ENCODE results near the gene KDM4E. TPM values are rescaled to one million over a fixed set of nuclear protein-coding genes. Genes with fewer than 3 reads are reported as not detected.
A peak's percentile ranks its signal among the peaks of the same experiment; 100 is the strongest.
"Not testable (repeated sequence)": the region's sequence is repeated elsewhere in the genome, so short reads cannot be mapped to it uniquely, and the experiment has no call there.

The KDM4E gene
- total and polyA plus RNA-seq, 7 experiments from 2014 or later: not detected

GRCh38 chr11:95028357-95028756, 3.3 kb downstream of the KDM4E start:
- H3K4me1 Mint-ChIP-seq: no peaks in the 10 kb centered on the region
- Histone ChIP-seq H3K27ac (ENCODE audit: low read depth, low read length) (no peak overlapping the region), H3K36me3 (ENCODE audit: control insufficient read depth in 2 of 3, insufficient read depth in 3 of 3, low read length in 3 of 3) (no peaks in the 10 kb centered on the region), H3K4me3 (ENCODE audit: low read length) (no peak overlapping the region), H3K9me3 (ENCODE audit: control insufficient read depth in 2 of 3, low read length in 3 of 3) (no peaks in the 10 kb centered on the region), H3K4me1 (ENCODE audit: control insufficient read depth in 2 of 2, insufficient read depth in 2 of 2, low read length in 2 of 2) (no peaks in the 10 kb centered on the region), H3K27me3 (ENCODE audit: control insufficient read depth in 2 of 2, insufficient read depth in 2 of 2, low read length in 2 of 2) (no peaks in the 10 kb centered on the region)
- H3K27me3 Mint-ChIP-seq: peaks cover 0 to 3% (median 2%) of the 10 kb centered on the region in 5 donors
- no peak overlapping the region for H3K4me3 Mint-ChIP-seq
- no peaks in the 10 kb centered on the region for H3K36me3 Mint-ChIP-seq
- ChIA-PET POLR2A (no interaction called here), CTCF (no interaction called here)
- ATAC-seq (no peak), DNase-seq (no peak)
- H3K9me3 Mint-ChIP-seq: no peaks in the 10 kb centered on the region
- intact Hi-C loops (cut with micrococcal nuclease): no loop called here
- no peak overlapping the region for H3K27ac Mint-ChIP-seq

- DNase-seq (no peak), ATAC-seq (no peak)
- no peaks in the 10 kb centered on the region for H3K4me1 ChIP-seq (ENCODE audit: control insufficient read depth in 2 of 2, insufficient read depth in 2 of 2, low read length in 2 of 2)
- H3K4me3 ChIP-seq (ENCODE audit: low read length): no peak overlapping the region
- H3K36me3 ChIP-seq (ENCODE audit: control insufficient read depth in 2 of 3, insufficient read depth in 3 of 3, low read length in 3 of 3): no peaks in the 10 kb centered on the region
- intact Hi-C loops (cut with micrococcal nuclease): no loop called here
- H3K4me3 Mint-ChIP-seq: no peak overlapping the region
- H3K27ac ChIP-seq (ENCODE audit: low read depth, low read length): no peak overlapping the region
- ChIA-PET POLR2A (no interaction called here), CTCF (no interaction called here)
- H3K27me3 Mint-ChIP-seq: peaks cover 2 to 30% (median 20%) of the 10 kb centered on the region in 5 donors
- H3K4me1 Mint-ChIP-seq: peaks cover 0 to 1% (median 0%) of the 10 kb centered on the region in 7 donors
- H3K9me3 ChIP-seq (ENCODE audit: control insufficient read depth in 2 of 3, low read length in 3 of 3): no peaks in the 10 kb centered on the region
- peaks cover 0 to 1% (median 0%) of the 10 kb centered on the region in 5 donors for H3K36me3 Mint-ChIP-seq
- peaks cover 0 to 1% (median 0%) of the 10 kb centered on the region in 11 donors for H3K9me3 Mint-ChIP-seq
- no peak overlapping the region for H3K27ac Mint-ChIP-seq
- H3K27me3 ChIP-seq (ENCODE audit: control insufficient read depth in 2 of 2, insufficient read depth in 2 of 2, low read length in 2 of 2): no peaks in the 10 kb centered on the region
These were observed 8.0 kb downstream of the KDM4E start for GRCh38 chr11:95033051-95033450.

DNA sequence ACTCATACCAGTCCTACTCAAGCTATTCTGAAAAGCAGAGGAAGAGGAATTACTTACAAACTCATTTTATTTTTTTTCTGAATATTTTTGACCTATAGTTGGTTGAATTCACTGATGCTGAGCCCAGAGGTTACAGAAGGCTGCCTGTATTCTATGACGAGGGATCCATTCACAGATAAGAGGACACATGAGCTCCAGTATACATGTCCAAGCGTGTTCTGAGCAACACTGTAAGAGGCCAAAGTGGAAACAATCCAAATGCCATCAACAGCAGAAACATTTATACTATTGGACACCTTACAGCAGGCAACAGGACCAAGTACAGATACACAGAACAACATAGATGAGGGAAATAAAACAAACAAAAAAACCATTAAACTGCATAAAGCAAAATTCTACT, 10.3 kb downstream of the KDM4E start:
- POLR2A ChIA-PET: no interaction called here
- CTCF ChIA-PET: no interaction called here
- Histone ChIP-seq H3K27me3 (ENCODE audit: control insufficient read depth in 2 of 2, insufficient read depth in 2 of 2, low read length in 2 of 2) (no peaks in the 10 kb centered on the region), H3K36me3 (ENCODE audit: control insufficient read depth in 2 of 3, insufficient read depth in 3 of 3, low read length in 3 of 3) (no peaks in the 10 kb centered on the region), H3K9me3 (ENCODE audit: control insufficient read depth in 2 of 3, low read length in 3 of 3) (no peaks in the 10 kb centered on the region), H3K4me1 (ENCODE audit: control insufficient read depth in 2 of 2, insufficient read depth in 2 of 2, low read length in 2 of 2) (no peaks in the 10 kb centered on the region), H3K4me3 (ENCODE audit: low read length) (no peak overlapping the region), H3K27ac (ENCODE audit: low read depth, low read length) (no peak overlapping the region)
- Mint-ChIP-seq H3K27ac (no peak overlapping the region), H3K36me3 (peaks cover 0 to 5% (median 0%) of the 10 kb centered on the region in 5 donors), H3K27me3 (peaks cover 10 to 41% (median 27%) of the 10 kb centered on the region in 5 donors), H3K4me3 (no peak overlapping the region), H3K4me1 (peaks cover 0 to 3% (median 0%) of the 10 kb centered on the region in 7 donors), H3K9me3 (peaks cover 0 to 6% (median 0%) of the 10 kb centered on the region in 11 donors)
- ATAC-seq: no peak
- DNase-seq: no peak
- intact Hi-C loops (cut with micrococcal nuclease): no loop called here

DNA sequence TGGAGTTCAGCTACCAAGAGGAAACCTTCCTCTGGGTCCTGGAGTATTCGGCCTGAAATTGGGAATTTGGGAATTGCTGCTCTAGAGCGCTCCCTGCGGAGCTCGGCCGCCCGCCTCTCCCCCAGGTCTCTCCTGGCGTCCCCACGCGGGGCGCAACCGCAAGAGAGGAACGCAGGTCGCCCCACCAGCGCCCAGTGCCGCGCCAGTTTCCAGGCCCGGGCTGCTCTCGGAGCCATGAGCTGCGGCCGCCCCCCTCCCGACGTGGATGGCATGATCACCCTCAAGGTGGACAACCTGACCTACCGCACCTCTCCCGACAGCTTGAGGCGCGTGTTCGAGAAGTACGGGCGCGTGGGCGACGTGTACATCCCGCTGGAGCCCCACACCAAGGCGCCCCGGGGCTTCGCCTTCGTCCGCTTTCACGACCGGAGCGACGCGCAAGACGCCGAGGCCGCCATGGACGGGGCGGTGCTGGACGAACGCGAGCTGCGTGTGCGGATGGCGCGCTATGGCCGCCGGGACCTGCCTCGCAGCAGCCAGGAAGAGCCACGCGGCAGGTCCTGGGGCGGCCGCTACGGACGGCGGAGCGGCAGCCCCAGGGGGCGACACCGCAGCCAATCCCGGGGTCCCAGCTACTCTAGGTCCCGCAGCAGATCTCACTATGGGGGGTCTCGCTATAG, 12.4 kb downstream of the KDM4E start:
- H3K27me3 ChIP-seq (ENCODE audit: control insufficient read depth in 2 of 2, insufficient read depth in 2 of 2, low read length in 2 of 2); intact Hi-C loops (cut with micrococcal nuclease); H3K9me3 ChIP-seq (ENCODE audit: control insufficient read depth in 2 of 3, low read length in 3 of 3); H3K27ac Mint-ChIP-seq; H3K36me3 ChIP-seq (ENCODE audit: control insufficient read depth in 2 of 3, insufficient read depth in 3 of 3, low read length in 3 of 3); H3K27ac ChIP-seq (ENCODE audit: low read depth, low read length); H3K4me1 Mint-ChIP-seq; H3K4me3 ChIP-seq (ENCODE audit: low read length); H3K36me3 Mint-ChIP-seq; H3K4me1 ChIP-seq (ENCODE audit: control insufficient read depth in 2 of 2, insufficient read depth in 2 of 2, low read length in 2 of 2); H3K9me3 Mint-ChIP-seq: not testable (repeated sequence)
- H3K27me3 Mint-ChIP-seq: peaks cover 25 to 45% (median 41%) of the 10 kb centered on the region in 5 donors
- H3K4me3 Mint-ChIP-seq: peak overlapping the region in 7 of 10 donors; percentile 1 to 60 (median 22)
- CTCF ChIA-PET: interaction anchor here (0.7 kb wide), 1 partner anchor 68 kb away, joined by 4 read pairs; no protein-coding TSS in a partner anchor
- DNase-seq (peak in 5 of 9 donors; percentile 1 to 17 (median 4)), ATAC-seq (peak; percentile 51)
- POLR2A ChIA-PET: interaction anchor here (0.6 to 1.6 kb wide), 4 partner anchors 30 to 1188 kb away, joined by 3 to 9 read pairs (median 4); partner anchors contain the start of genes ENDOD1 and SRSF8

GRCh38 chr11:95042239-95042638, 17.2 kb downstream of the KDM4E start:
- intact Hi-C loops (cut with micrococcal nuclease): no loop called here
- H3K27me3 ChIP-seq (ENCODE audit: control insufficient read depth in 2 of 2, insufficient read depth in 2 of 2, low read length in 2 of 2): no peaks in the 10 kb centered on the region
- H3K4me1 Mint-ChIP-seq: peaks cover 0 to 3% (median 0%) of the 10 kb centered on the region in 7 donors
- no peak overlapping the region for H3K4me3 ChIP-seq (ENCODE audit: low read length)
- no peaks in the 10 kb centered on the region for H3K36me3 ChIP-seq (ENCODE audit: control insufficient read depth in 2 of 3, insufficient read depth in 3 of 3, low read length in 3 of 3)
- peaks cover 0 to 5% (median 0%) of the 10 kb centered on the region in 5 donors for H3K36me3 Mint-ChIP-seq
- H3K27me3 Mint-ChIP-seq: peaks cover 32 to 54% (median 41%) of the 10 kb centered on the region in 5 donors
- ATAC-seq (no peak), DNase-seq (no peak)
- peaks cover 0 to 8% (median 0%) of the 10 kb centered on the region in 11 donors for H3K9me3 Mint-ChIP-seq
- no peak overlapping the region for H3K27ac Mint-ChIP-seq
- CTCF ChIA-PET: no interaction called here
- POLR2A ChIA-PET: no interaction called here
- no peaks in the 10 kb centered on the region for H3K4me1 ChIP-seq (ENCODE audit: control insufficient read depth in 2 of 2, insufficient read depth in 2 of 2, low read length in 2 of 2)
- H3K4me3 Mint-ChIP-seq: no peak overlapping the region
- H3K9me3 ChIP-seq (ENCODE audit: control insufficient read depth in 2 of 3, low read length in 3 of 3): no peaks in the 10 kb centered on the region
- H3K27ac ChIP-seq (ENCODE audit: low read depth, low read length): no peak overlapping the region

DNA sequence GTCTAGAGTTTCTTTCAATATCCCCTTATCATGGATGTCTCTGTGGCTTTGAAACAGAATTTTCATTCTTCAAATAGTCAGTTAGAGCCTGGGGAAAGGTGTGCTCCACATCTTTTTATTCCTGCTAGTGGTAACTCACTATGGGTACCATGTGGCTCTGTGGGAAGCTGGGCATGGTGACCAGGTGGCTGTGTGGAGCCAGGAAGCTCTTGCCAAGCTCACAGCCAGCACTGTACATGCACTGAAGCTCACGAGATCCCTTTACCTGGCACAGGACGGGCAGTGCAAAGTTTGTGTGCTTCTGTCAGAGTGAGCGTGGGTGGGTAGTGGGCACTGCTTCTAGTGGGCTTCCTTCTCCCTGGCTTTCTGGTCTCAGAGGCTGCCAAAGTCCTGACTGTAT, 17.8 kb downstream of the KDM4E start:
- no peak for ATAC-seq
- no peak overlapping the region for H3K4me3 ChIP-seq (ENCODE audit: low read length)
- peaks cover 0 to 5% (median 0%) of the 10 kb centered on the region in 5 donors for H3K36me3 Mint-ChIP-seq
- ChIA-PET POLR2A (no interaction called here), CTCF (no interaction called here)
- H3K9me3 Mint-ChIP-seq: peaks cover 0 to 8% (median 0%) of the 10 kb centered on the region in 11 donors
- no peaks in the 10 kb centered on the region for H3K4me1 ChIP-seq (ENCODE audit: control insufficient read depth in 2 of 2, insufficient read depth in 2 of 2, low read length in 2 of 2)
- H3K27me3 ChIP-seq (ENCODE audit: control insufficient read depth in 2 of 2, insufficient read depth in 2 of 2, low read length in 2 of 2): no peaks in the 10 kb centered on the region
- intact Hi-C loops (cut with micrococcal nuclease): no loop called here
- H3K4me1 Mint-ChIP-seq: peaks cover 0 to 3% (median 0%) of the 10 kb centered on the region in 7 donors
- DNase-seq: no peak
- H3K36me3 ChIP-seq (ENCODE audit: control insufficient read depth in 2 of 3, insufficient read depth in 3 of 3, low read length in 3 of 3): no peaks in the 10 kb centered on the region
- no peak overlapping the region for H3K27ac ChIP-seq (ENCODE audit: low read depth, low read length)
- no peaks in the 10 kb centered on the region for H3K9me3 ChIP-seq (ENCODE audit: control insufficient read depth in 2 of 3, low read length in 3 of 3)
- no peak overlapping the region for H3K27ac Mint-ChIP-seq
- H3K4me3 Mint-ChIP-seq: no peak overlapping the region
- H3K27me3 Mint-ChIP-seq: peaks cover 32 to 54% (median 40%) of the 10 kb centered on the region in 5 donors

- Mint-ChIP-seq H3K4me3 (no peak overlapping the region), H3K4me1 (no peaks in the 10 kb centered on the region), H3K27me3 (peaks cover 24 to 52% (median 35%) of the 10 kb centered on the region in 5 donors), H3K36me3 (no peaks in the 10 kb centered on the region), H3K9me3 (peaks cover 0 to 2% (median 0%) of the 10 kb centered on the region in 11 donors), H3K27ac (no peak overlapping the region)
- Histone ChIP-seq H3K4me1 (ENCODE audit: control insufficient read depth in 2 of 2, insufficient read depth in 2 of 2, low read length in 2 of 2) (no peaks in the 10 kb centered on the region), H3K9me3 (ENCODE audit: control insufficient read depth in 2 of 3, low read length in 3 of 3) (no peaks in the 10 kb centered on the region), H3K27me3 (ENCODE audit: control insufficient read depth in 2 of 2, insufficient read depth in 2 of 2, low read length in 2 of 2) (no peaks in the 10 kb centered on the region), H3K36me3 (ENCODE audit: control insufficient read depth in 2 of 3, insufficient read depth in 3 of 3, low read length in 3 of 3) (no peaks in the 10 kb centered on the region), H3K27ac (ENCODE audit: low read depth, low read length) (no peak overlapping the region), H3K4me3 (ENCODE audit: low read length) (no peak overlapping the region)
- DNase-seq (no peak), ATAC-seq (no peak)
- ChIA-PET POLR2A (no interaction called here), CTCF (no interaction called here)
- intact Hi-C loops (cut with micrococcal nuclease): no loop called here
These were observed 19.0 kb downstream of the KDM4E start for GRCh38 chr11:95044010-95044409.

Measured in naive thymus-derived CD4-positive, alpha-beta T cell (primary cell).